Stimulated activated CD4-positive, alpha-beta T cell treated with anti-CD3 and anti-CD28 coated beads, TNF-alpha, amount 100 ng/mL, for 48 hours (primary cell): Measurements from ENCODE around the gene SLC22A23.

Experiments
- DNase-seq, 3 donors: peaks; one replicate each; pipeline ENCODE4 v3.0.0-alpha.2; 2020; ENCODE audit warnings: low read depth in 3 of 3

SLC22A23 gene

DNA sequence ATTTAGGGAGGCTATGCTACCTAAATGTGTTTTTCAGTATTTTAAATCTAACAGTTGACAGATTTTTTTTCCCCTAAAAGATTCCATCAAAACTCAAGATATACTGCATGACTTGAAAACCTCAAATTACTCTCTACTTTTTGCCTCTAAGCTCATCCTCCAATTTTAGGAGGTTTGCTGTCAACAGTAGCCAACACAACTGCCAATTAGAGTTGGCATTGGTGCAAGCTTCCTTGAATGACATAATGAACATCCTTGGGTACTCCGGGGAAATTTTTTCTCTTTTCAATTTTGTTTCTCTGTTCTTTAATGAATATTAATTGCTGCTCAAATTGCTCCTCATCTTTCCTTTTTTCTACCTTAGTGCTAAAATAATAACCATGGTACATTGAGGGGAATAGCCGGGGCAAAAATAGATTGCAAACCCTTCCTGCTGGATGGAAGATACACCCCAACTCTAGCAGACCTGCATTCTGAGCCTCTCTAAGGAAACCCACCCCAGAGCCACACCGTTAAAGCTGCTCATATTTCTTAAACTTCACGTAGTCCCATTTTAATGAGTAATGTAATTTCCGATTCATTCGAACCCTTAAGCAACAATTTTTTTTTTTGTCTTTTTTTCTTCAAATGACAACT lies 34.3 kb downstream of the SLC22A23 start:
- no peak for DNase-seq

DNA sequence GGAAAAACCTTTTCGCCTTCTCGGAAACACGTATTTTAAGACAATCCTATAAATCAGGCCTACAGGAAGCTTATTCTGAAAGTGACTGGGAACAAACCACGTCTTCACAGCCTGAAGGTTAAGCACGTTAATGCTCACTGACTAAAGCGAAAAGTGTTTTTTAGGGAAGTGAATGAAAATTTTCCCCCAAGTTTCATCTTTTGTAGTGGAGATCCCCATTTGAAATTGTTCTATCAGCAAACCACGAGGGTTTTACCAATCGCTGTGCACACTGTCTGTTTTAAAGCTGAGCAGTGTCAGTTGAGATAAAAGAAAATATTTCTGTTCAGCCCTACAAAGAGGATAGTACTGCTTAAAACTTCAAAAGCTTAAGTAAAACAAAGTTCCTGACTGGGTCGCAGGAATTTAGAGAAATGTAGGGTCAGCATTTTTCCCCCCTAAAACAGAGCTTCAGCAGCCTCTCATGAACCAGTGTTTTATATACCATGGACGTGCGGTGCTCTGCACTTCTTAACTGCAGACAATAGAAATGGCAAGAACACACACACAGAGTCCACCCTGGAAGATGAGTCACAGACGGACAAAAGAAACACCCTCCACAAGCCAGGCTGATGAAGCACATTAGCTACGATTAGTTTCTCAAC lies 34.9 kb downstream of the SLC22A23 start:
- DNase-seq, result no peak

DNA sequence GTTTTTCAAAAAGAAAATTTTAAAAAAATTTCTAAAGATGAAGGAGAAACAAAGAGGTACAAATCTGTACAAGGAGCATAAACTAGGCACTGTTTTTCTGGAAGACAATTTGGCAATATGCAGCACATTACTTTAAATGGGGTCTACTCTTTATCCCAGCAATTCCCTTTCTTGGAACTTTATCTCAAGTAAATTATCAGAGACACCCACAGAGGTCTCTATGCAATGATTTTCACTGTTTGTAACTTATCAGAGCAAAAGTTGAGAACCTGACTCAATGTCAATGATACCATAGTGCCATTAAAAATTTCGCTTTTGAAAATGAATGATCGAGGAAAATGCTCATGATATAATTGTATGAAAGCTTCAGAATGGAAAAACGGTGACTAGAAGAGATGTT lies 35.7 kb downstream of the SLC22A23 start:
- DNase-seq, result no peak

DNA sequence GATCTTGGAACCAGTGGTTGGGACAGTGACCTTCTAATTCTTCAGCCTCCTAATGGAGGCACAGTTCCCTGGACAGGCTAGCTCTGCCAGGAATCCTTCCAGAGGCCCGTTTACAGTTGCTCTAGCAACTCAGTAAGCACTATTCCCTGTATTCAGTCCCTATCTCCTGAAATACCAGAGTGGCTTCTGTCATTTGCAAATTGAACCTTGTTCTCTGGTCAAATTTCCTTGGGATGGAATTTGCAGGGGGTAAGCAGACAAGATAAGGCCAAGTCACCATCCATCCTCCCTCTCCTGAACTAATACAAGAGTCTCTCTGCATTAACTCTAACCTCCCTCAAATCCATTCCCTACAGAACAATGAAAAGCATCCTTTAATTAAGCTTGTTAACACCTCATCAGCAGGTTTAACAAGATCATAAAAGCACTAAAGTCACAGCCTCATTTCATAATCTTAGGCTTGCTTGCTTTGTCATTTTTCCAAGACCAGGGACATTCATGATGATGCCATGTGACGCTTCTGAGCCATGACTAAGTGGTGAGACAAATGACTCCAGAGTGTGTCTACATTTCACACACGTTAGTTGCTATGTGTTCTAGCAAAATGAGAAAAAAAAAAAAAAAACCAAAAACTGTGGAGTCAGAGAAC lies 37.1 kb downstream of the SLC22A23 start:
- no peak for DNase-seq

DNA sequence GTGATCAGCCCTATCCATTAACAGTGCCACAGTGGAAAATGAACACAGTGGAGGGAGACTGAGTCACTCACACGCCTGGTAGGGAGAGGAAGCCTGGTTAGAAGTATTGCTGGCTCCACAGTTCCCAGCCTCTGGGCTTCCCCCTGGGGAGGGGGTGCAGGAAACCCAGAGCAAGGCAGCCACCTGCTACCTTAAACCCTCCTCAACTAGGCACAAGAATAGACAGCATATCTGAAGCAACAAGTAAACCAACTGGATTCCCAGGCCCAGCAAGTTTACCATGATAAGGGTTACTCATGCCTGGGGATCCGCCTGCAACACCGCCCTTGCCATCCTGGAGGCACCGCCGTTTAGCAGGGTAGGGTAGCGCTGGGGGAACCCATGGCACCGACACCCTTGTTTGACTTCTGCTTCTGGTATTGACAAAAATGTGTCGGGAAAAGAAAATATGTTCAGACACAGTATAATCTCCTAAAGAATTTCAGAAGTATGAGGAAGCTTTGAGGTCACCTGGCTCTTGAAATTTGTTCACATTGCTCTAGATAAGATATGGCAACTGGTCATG lies 38.3 kb downstream of the SLC22A23 start:
- DNase-seq, result no peak

DNA sequence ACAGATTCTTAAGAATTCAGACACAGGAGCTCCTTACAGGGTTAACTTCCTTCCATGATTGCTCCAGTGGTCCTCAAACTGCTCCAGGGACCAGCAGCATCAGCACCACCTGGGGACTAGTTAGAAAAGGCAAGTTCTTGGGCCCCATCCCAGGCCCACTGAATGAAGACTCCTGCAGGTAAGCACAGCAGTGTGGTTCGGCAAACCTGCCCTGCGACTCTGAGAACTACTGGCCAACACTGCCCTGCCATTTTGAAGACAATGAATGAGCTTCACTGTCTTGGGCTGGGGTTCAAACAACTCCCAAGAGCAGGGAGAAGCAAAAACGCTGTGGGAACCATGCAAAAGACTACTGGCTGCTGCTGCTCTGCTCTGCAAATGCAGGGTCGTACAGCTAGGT lies 39.4 kb downstream of the SLC22A23 start:
- DNase-seq, result no peak

DNA sequence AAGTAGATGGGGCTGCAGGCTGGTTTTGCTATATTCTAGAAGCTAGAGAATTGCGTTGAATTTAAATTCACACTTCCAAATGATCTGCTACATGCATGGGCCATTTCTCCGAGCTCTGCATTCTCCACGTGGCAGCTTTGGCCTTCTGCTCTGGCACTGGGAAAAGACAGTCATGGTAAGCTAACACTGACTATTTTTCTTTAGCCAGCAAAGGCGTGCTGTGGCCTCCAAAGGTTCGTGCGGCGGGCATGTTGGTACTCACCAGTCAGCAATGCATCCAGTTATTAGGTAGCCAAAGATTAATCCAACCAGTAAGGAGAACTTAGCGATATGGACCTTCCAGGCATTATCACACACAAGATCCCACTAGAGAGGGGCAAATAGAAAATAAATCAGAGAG lies 41.4 kb downstream of the SLC22A23 start:
- no peak for DNase-seq

DNA sequence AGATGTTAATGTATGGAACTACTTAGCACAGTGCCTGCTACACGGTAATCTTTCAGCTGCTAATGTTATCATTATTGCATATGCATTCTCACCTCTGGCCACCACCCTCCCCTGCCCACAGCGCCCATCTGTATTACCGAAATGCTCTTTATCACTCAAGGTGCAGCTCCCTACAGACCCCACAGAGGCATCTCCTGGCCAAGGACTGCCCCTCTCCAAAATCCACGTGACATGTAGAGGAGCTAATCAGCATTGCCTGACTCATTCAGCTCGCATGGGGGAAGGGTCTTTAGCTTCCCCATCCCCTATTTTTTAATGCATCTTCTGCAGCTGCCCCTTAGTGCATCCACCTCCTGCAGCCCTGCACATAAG lies 41.8 kb downstream of the SLC22A23 start:
- no peak for DNase-seq

DNA sequence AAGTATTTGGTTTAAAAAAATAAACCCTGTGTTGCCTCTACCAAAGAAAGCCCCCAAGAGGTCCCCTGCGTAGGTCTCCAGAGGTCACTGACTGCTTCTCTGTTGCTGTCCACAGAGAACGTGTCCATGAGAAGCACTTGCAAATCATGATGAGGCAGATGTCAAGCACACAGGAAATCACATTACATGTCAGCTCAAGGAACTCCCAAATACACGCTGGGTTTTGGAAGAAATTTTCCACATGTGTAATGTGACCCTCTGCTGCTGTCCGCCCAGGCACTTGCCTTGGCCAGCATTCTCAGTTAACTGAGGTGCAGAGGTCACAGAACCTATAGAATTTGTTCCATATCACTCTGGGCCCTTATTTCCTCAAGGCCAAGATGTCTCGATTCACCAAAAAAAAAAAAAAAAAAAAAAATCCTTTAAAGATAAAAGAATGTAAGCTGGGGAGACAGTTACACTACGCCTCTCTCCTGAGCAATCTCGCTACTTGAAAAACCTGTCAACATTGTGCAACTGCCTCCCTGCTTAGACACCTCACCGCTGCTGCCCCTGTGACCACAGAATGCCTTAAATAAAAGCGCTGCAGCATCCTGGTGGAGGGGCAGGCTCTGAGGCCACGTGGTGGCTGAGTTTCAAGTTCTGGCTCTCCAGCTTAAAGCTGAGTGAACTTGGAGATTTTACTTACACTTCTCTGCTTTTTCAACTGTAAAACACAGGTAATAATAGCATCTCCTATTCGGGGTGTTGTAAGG lies 42.3 kb downstream of the SLC22A23 start:
- DNase-seq, result peak in 1 of 3 donors; percentile 8

DNA sequence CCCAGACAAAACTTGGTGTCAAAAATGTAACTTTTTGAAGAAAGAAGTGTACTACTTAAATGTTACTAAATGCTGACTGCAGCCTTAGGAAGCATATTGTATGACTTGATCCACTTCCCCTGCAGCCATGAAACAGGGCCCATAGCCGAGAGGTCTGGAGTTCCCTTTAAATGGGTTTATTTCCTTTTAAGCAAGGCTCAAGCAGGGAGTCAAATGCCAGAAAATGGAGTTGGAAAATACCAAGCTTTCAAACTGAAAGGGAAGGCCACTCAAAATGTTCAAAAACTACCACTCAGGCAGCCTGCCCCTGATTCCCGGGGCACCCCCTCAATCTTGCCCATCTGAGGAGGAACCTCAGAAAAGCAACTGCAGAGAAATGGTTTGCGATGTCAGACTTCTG lies 43.3 kb downstream of the SLC22A23 start:
- DNase-seq, result no peak

DNA sequence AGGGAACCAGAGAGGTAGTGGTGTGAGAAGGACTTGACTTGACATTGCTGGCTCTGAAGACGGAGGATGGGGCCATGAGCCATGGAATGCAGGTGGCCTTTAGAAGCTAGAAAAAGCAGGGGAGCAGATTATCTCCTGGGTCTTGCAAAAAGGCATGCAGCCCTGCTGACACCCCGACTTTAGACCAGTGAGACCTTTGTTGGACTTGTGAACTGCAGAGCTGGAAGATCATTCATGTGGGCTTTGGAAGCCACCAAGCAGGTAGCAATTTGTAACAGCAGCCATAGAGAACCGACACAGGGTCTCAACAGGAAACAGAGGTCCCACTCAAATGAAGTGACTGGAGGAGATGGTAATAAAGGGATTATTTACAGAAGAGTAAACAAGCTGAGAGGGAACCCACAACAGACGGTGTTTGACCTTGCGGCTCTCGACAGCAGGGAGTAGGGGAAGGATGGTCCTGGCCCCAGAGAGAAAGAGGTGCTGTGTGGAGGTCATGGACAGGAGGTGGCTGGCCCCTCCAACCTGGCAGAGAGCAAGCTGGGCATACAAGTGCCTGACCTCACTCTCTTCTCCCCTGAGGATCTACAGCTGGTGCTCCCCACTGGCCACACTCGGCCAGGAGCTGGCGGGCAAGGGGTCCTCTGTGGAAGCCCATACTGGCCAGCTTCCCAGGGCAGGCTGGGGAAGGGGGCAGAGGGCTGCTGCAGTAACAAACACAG lies 43.9 kb downstream of the SLC22A23 start:
- no peak for DNase-seq

DNA sequence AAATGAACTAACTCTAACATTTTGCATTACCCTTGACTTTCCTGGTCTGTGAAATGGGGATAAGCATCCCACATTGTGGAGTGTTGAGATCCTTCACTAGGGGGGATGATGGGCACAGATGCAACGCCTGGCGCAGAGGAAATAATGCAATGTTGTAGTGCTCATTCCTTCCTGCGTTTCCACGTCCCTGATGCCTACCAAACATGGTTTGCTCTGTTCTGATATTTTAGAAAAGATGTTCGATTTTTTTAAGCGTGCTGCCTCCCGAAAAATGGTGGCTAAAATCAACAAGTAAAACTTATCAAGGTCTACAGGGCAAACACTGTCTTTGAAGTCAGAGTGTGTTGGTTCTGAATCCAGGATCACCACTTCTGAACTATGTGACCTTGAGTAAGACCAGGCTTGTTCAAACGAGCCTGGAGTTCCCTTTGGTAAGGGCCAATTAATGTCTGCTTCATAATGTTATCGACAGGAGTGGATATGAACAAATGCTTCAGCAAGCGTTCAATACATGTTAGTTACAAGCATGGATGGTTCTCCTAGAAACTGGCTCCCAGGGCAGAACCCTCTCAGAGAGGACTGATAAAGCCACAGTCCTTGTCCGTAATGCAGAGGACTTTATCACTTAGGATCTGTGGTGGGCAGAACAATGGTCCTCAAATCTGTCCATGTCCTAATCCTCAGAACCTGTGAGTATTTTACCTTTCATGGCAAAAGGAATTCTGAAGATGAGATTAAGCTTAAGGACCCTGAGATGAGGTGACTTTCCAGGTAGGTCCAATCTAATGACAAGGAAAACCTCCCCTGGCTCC lies 44.7 kb downstream of the SLC22A23 start:
- DNase-seq, result no peak

DNA sequence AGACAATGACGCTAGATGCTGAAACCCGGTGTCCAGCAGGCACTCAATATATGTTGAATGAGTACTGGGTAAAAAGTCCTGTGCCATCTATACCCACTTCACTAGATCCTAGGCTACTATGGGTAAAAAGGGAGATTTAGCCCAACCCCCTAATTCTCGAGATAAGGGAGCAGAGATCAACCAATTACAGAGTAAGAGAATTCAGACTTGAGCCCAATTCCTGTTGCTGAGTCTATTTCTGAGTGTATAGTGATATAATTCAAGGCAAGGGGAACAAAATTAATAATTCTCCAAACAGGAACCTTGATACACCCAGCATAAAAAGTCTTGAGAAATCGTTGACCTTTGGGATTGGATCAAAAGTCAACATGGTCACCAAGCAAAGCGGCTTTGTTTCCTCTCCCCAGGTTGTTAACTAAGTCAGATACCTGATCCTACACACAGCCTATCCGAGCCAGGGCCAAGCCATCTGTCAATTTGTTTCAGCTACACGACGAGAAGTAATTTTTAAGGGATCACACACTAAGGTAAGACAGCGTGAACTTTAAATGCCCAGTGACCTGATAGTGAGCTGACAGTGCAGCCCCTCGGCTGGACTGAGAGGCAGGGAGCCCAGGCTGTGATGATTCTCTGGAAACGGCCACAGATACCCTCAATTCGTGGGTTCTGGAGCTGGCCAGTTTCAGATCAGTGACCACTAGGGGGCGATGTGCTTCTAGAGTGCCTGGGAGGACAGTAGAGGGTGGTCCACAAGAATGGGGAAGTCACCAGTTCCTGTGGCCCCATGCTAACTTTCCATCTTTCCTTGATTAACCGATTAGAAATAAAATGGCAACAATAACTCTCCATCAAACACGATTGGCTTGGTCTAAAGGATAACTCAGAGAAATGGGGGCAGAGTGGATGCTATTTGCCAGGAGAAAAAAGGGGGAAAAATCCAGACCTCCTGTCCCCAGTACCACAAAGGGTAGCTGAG lies 46.2 kb downstream of the SLC22A23 start:
- DNase-seq, result peak; percentile 21 to 56 (median 54)

DNA sequence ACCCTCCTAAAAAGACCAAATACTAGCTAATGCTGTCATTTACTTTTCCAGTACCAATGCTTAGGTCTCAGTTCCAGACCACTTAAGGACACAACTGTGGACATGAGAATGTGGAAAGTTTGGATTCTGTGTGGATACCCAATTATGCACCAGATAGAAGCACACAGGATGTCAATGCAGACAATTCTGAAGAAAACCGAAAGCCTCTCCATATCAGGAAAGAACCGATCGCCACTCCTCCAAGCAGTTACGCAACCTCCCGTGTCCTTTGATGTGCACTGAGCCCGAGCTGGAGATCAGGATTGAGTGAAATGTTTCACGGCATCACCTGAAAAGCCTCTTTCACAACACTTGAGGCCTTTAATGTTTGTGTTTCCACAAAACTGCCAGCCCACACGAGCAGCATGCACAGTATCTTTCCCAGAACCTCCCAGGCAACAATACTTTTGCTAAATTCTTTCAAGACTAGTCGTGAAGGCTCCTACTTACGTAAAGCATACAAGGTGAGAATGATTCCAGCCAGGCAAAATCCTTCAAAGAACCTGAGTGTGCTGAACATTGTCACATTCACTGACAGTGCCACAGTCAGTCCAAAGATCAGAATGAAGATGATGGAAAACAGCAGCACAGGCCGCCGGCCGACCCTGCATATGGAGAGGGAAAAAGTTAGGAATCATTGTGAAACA lies 47.0 kb downstream of the SLC22A23 start:
- DNase-seq, result no peak

DNA sequence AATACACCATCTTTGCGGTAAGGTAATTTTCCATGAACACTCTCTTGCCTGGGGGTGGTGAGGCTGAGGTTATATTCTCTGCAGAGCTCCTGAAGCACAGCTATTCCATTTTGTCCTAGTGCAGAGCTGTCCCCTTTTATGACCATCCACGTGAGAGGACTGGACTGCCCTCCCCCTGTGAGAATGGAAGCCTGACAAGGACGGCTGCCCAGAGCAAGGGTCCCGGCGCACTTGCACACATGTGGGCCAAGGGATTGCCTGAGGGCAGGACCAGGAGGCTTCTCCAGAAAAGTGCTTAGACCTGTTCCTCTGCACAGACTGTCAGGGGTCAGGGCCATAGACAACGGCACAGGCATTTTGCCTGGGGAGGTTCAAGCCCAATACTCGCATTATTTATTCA lies 48.2 kb downstream of the SLC22A23 start:
- DNase-seq, result no peak

DNA sequence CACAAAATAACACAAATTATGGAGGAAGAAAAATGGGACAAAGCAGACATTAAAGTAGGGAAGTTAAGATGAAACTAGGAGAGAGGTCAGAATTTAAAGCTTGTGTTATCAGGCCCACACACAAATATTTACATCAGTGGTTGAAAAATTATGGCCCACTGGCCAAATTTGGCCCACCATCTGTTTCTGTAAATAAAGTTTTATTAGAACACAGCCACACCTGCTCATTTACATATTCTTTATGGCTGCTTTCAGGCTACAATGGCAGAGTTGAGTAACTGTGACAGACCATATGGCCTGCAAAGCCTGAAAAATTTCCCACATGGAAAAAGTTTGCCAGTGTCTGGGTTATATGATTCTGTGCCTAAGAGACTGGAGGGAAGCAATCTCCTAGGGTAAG lies 49.0 kb downstream of the SLC22A23 start:
- no peak for DNase-seq

DNA sequence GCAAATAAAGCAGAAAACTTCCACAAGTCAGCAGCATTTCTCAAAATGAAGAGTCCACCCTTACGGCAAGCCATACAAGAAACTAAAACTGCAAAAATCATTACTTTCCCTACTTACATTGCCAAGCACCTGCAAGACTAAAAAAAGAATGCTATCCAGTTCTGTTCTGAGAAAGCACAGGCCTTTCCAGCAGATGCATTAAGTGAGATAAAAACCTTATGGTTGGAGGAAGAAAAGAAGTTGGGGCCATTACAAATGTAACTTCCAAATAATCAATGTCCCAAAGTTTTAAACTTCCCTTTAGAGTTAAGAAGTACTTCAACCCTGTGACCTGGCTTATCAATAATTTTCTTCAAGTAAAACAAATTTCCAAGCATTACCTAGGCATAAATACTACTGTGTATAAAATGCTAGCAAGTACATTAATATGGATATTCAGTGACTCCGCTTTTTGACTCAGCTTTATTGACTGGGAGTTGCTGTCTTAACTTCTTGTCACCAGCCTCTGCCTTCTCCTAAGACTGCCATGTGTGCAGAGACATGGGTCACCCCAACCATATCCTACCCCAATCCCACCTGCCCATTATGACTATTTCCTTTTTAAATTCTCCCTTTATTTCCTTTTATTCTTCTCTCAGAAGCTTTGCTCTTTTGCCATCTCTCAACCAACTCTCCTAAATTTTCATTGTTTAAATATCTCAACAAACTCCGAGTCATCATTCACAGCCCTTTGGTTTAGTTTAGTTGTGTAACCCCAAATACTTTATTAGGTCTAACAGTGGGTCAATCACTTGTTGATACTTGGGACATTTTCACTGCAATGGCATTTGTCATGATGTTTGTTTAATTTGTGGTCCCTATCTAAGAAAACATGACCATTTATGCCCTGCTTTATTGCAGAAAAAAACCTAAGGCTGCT lies 49.7 kb downstream of the SLC22A23 start:
- no peak for DNase-seq

DNA sequence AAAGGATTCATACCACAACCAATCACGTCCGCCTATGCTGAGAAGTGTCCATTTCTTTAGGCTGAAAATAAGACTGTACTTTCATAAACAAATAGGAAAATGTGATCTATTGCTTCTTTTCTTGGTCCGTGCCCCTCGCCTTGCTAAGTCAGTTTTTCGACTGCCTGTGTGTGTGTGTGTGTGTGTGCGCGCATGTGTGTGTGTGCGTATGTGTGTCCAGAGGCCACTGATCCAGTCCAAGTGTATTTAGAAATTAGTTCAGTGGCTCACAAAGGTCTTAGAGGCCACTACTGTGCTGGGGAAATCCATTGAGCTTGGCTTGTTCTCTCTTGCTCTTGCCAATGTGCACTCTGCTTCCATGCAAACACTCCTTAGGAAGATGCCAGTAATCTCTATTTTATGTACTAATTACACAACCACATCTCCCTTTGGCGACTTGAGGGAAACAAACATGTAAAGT lies 50.5 kb downstream of the SLC22A23 start:
- DNase-seq, result no peak
